CD4-positive, alpha-beta T cell treated with Interleukin-15 for 4 hours (primary cell): ENCODE measurements around the gene NLRC3.

Source experiments
- DNase-seq: peaks from one replicate; pipeline ENCODE4 v3.0.0-alpha.2; 2020; ENCODE audit warnings: low spot score

NLRC3 gene

GRCh38 chr16:3548445-3548844 lies 28.8 kb downstream of the NLRC3 start:
- DNase-seq = no peak

DNA sequence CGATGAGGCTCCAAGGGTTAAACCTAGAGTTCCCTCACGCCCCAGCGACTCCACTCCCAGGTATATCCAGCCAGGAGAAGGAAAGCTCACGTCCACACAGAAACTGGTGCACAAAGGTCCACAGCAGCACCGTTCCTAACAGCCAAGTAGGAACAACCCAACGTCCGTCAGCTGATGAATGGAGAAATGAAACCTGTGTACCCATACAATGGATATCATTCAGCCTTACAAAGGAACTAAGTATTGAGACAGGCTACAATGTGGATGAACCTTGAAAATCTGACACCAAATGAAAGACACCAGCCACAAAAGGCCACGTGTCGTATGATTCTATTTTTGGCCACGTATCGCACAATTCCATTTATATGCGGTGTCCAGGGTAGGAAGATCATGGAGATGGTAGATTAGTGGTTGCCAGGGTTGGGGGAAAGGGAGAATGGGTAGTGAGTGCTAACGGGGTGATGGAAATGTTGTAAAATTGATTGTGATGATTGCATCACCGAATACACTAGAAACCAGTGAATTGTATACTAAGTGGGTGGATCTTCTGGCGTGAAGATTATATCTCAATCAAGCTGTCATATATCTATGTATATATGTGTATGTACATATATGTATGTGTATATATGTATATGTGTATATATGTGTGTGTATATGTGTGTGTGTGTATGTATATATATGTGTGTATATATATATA lies 30.1 kb downstream of the NLRC3 start:
- DNase-seq = no peak

GRCh38 chr16:3542601-3543373 lies 34.4 kb downstream of the NLRC3 start:
- no peak for DNase-seq

GRCh38 chr16:3541527-3542155 lies 35.6 kb downstream of the NLRC3 start:
- no peak for DNase-seq

DNA sequence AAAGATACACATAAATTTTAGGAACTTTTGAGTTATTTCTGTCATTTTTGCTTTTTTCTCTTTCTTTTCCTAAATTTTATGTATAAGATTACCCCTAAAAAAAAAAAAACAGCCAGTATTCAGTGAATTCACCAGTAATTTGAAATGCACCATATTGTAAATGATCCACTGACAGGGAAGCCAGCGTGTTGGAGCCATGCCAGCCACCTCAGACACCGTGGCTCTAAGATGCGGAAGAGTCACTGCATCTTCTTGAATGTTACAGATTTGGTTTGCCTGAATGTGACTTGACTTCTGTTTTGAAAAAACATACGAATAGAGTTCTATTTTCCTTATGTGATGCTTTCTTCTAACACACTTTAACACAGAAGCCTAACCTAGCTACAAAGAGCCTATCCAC lies 39.0 kb downstream of the NLRC3 start:
- DNase-seq = no peak

DNA sequence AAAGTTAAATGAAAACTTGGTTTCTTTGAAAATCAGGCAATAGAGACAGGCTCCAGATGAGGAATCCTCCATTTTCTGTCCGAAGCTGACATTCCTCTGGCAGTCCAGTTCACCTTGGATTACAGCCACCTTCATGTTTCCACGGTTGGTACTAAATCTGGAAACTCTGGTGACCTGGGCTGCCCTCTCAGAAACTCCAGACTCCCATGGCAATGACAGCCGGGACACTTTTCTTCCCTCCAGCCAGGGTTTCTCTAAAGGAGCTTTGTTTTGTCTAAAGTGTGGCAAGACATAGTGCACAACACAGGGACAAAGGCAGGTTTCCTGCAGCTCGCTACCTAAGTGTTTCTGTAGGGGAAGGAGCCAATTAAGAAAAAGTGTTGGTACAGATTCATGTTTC lies 40.4 kb downstream of the NLRC3 start:
- no peak for DNase-seq

DNA sequence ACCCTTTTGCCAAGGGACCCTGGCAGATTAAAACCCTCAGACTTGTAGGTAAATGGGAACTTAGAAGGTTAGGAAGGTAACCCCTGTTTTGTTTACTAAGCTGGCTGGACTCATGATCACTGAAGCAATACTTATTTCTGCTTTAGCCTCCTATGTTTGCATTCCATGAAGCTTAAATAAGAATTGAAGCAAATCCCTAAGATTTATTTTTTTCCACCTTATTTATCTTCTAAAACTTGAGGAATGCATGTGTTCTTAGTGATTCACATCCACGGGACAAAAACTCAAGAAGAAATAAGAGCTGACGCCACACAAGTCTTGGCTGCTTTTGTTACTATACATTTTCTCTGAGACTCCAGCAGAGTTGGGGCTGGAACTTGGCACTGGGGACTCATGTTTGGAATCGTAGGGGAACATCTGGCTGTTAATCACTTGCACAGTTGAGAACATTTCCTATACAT lies 40.9 kb downstream of the NLRC3 start:
- no peak for DNase-seq

DNA sequence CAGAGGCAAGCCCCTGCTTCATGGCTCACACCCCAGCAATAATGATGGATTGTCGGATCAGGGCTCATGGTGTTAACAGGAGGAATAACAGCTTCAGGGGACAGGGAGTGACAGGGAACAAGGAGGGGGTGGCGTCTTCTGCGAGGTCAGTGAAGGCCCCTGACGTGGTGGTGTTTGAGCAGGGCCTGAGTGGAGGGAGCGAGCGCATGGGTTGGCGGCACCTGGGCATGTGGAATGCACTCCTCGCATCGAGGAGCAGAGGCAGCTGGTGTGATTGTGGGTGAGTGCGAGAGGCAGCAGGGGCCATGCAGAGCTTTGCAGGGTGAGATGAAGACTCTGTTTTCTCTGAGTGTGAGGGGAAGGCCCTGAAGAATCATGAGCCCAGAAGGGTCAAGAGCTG lies 43.1 kb downstream of the NLRC3 start:
- no peak for DNase-seq

- DNase-seq = no peak
Observed at GRCh38 chr16:3532741-3533140, 44.5 kb downstream of the NLRC3 start.

GRCh38 chr16:3530371-3530914 lies 46.8 kb downstream of the NLRC3 start:
- DNase-seq = no peak

DNA sequence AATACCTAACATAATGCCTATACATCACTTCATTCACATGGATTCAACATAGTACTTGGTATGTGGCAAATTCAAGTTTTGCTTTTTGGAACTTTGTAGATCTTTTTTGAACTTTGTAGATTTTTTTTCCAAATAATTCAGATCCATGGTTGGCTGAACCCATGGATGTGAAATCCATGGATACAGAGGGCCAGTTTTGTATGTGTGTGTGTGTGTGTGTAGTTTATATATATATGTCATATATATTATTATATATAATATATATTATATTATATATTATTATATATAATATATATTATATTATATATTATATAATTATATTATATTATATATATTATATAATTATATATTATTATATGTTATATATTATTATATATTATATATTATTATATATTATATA lies 48.0 kb downstream of the NLRC3 start:
- DNase-seq = no peak

GRCh38 chr16:3528406-3528805 lies 48.8 kb downstream of the NLRC3 start:
- no peak for DNase-seq

DNA sequence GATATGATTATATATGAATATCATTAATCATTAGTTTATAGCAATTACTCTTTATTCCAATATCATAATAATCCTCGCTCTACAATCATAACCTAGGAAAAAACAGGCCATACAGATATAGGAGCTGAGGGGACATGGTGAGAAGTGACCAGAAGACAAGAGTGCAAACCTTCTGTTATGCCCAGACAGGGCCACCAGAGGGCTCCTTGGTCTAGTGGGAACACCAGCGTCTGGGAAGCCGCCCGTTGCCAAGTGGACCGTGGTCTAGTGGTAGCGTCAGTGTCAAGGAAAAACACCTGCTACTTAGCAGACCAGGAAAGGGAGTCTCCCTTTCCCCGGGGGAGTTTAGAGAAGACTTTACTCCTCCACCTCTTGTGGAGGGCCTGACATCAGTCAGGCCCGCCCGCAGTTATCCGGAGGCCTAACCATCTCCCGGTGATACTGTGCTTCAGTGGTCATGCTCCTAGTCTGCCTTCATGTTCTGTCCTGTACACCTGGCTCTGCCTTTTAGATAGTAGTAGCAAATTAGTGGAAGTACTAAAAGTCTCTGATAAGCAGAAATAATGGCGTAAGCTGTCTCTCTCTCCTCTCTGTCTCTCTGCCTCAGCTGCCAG lies 49.9 kb downstream of the NLRC3 start:
- DNase-seq = peak; percentile 58

GRCh38 chr16:3525951-3526350 lies 51.3 kb downstream of the NLRC3 start:
- DNase-seq = no peak

- DNase-seq = no peak
Observed at GRCh38 chr16:3523281-3523680, 53.9 kb downstream of the NLRC3 start.

DNA sequence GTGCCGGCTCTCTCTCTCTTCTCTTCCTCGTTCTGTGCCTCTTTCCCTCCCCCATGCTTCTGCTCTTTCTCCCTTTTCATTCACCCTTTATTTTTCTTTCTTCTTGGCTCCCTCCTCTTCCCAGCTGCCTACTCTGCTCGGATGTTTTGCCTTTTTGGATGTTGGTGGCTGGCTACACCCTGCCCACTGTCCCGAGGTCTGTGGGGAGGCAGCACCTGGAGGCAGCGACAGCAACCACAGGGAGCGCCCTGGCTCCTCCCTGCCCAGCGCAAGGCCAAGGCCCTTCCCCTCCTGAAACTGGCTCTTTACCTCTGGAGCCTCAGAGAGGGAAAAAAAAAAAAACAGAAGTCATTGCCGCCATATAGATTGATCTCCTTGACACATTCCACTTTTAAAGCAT lies 56.4 kb downstream of the NLRC3 start:
- DNase-seq = no peak

- DNase-seq = no peak
Observed at GRCh38 chr16:3520413-3520812, 56.8 kb downstream of the NLRC3 start.

GRCh38 chr16:3519581-3519980 lies 57.6 kb downstream of the NLRC3 start:
- no peak for DNase-seq

GRCh38 chr16:3518986-3519348 lies 58.2 kb downstream of the NLRC3 start:
- no peak for DNase-seq

DNA sequence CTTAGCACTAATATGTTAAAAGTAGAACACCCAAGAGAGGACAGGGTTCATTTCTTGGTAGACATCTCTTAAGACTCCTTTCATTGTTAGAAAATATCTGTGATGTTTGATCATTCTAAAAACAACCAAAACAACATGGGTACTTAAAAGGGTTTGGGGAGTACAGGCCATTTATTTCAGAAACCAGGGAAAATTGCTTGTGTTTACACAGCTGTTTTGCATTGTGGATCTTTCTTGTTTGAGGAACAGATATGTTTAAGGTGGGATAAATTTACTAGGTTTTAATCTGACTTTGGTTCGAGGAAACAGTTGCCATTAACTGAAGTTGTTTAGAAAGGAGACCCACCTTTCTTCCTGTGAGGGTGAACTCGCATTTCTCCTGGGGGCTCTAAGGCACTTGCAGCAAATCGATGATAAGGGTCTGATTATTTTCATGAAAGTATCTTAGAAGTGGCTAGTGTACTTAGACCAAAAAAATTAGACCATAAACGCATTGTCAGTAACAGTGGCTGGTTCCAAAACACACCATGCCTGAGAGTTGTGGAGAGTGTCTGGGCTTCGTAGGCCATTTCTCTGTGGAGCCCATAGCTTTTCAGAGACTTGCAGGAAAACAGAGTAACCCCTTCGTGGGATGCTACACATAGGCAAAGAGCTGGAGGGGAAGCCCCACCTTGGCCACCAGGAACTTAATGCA lies 58.8 kb downstream of the NLRC3 start:
- DNase-seq = no peak

DNA sequence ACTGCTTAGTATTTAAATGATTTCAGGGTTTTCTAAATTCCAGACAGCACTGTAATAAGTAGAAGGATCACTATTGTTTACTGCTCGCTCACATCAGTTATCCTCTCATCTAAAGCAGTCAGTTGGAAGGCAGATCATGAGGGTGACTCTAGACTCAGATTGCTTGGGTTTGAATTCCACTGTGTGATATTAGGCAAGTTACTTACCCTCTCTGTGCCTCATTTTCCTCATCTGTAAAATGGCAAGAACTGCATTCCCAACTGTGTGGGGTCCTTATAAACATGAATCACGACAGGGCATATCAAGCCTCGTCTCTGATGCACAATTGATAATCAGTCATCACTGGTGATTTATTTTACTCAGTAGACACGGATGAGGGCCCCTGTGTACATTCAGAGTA lies 61.3 kb downstream of the NLRC3 start:
- DNase-seq = no peak

DNA sequence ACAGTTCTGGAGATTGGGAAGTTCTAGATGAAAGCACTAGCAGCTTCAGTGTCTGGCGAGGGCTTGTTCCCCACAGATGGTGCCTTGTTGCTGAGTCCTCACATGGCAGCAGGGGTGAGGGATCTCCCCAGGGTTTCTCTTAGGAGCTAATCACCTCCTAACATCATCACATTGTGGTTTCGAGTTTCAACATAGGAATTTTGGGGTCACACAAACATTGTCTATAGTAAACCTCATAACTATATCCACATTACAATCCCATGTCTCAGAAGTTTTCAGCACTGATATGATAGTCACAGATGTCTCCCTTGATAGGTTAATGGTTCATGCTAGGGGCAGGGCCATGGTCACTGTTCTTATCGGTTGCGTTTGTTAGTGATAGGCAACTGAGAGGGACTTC lies 62.6 kb downstream of the NLRC3 start:
- DNase-seq = no peak
